ENCODE results near the gene SLC16A2. TPM values are rescaled to one million over a fixed set of nuclear protein-coding genes. Genes with fewer than 3 reads are reported as not detected.

SLC16A2 gene
- total RNA-seq, 4 donors from 2014 or later, result 0.99 to 6.7 (median 2.9) TPM

DNA sequence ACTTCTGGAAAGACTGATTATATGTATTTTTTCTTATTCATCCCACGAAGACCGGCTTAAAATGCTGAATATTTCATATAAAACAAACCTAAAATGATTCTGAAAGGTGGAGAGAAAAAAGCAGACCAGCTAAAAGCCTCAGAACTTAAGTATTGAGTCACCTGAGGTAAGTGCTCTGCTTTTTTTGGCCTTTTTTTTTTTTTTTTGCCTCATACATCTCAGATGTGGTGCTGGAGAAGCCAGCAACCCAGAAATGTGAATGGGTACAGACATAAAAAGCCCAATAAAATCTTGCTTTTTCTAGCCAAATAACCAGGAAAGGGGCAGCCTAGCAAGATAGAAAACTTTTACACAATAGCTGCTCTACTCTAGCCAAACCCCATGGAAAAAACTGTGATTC, 136.1 kb downstream of the SLC16A2 start:
- no peak for TF ChIP-seq POLR2A (IDR thresholded peaks at IDR 0.05)
- no peak for DNase-seq
- no peak overlapping the region for H3K4me3 ChIP-seq
- no peaks in the 10 kb centered on the region for H3K27me3 ChIP-seq
- no peak overlapping the region for H3K27ac ChIP-seq
- no peaks in the 10 kb centered on the region for H3K9me3 ChIP-seq
- no peaks in the 10 kb centered on the region for H3K36me3 ChIP-seq
- WGBS, 2 donors, result 62 to 86% methylated on average over 2 of the region's 2 CpGs
- intact Hi-C loops (cut with DNase I), result loop anchor here (10.0 kb wide), 1 partner anchor 173 kb away; no protein-coding TSS in a partner anchor
- no peaks in the 10 kb centered on the region for H3K4me1 ChIP-seq

DNA sequence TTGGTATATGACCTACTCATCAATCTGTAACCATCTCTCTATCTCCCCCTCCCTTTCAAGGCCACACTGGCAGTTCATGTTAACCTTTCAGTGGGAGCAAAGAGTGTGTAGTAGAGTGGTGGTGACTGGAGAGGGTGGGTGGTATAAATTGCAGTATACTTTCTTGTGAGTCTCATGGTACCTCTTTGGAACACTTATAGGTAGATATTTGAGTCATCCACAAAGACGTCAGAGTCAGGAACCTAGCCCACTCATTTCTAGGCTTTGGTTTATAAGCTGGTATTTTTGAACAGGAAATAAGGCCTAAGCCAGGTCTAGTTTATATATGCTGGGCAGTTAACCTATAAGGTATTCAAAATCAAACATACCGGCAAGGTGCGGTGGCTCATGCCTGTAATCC, 156.8 kb downstream of the SLC16A2 start:
- no peak overlapping the region for H3K4me3 ChIP-seq
- H3K27me3 ChIP-seq, result no peaks in the 10 kb centered on the region
- H3K36me3 ChIP-seq, result peaks cover 0 to 3% (median 0%) of the 10 kb centered on the region in 3 donors
- no peak overlapping the region for H3K27ac ChIP-seq
- DNase-seq, result no peak
- H3K4me1 ChIP-seq, result no peaks in the 10 kb centered on the region
- H3K9me3 ChIP-seq, result no peaks in the 10 kb centered on the region
- WGBS, 2 donors, result 88 to 100% methylated on average over 2 to 3 of the region's 3 CpGs
- intact Hi-C loops (cut with DNase I), result no loop called here
- TF ChIP-seq, protein P1, sequence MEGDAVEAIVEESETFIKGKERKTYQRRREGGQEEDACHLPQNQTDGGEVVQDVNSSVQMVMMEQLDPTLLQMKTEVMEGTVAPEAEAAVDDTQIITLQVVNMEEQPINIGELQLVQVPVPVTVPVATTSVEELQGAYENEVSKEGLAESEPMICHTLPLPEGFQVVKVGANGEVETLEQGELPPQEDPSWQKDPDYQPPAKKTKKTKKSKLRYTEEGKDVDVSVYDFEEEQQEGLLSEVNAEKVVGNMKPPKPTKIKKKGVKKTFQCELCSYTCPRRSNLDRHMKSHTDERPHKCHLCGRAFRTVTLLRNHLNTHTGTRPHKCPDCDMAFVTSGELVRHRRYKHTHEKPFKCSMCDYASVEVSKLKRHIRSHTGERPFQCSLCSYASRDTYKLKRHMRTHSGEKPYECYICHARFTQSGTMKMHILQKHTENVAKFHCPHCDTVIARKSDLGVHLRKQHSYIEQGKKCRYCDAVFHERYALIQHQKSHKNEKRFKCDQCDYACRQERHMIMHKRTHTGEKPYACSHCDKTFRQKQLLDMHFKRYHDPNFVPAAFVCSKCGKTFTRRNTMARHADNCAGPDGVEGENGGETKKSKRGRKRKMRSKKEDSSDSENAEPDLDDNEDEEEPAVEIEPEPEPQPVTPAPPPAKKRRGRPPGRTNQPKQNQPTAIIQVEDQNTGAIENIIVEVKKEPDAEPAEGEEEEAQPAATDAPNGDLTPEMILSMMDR (IDR thresholded peaks at IDR 0.05), result no peak
- TF ChIP-seq POLR2A (IDR thresholded peaks at IDR 0.05), result no peak

DNA sequence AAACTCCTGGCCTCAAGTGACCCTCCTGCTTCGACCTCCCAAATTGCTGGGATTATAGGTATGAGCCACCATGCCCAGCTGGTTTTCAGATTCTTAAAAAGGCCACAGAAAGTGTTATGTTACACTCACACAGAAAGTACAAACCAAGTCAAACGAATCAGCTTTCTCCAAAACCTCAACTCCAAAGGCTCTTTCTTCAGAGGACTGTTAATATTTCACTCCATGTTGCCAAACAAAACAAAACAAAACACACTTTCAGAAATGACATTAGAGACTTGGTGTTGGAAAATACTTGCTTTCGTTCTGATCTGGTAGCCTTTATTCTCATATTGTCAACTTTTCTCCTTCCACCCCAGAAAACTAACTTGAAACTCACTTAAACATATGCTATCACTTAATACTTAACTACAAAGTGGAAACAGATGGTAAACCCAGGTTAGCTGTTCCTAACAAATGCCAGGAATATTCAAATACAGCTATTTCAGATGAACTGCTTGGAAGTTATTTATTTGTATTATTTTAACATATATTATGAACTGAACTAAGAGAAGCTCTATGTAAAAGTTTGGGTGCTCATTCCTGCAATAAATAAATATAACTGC, 158.4 kb downstream of the SLC16A2 start:
- no peak for DNase-seq
- no peaks in the 10 kb centered on the region for H3K4me1 ChIP-seq
- H3K9me3 ChIP-seq, result no peaks in the 10 kb centered on the region
- TF ChIP-seq, protein P1 (IDR thresholded peaks at IDR 0.05), result no peak
- TF ChIP-seq POLR2A (IDR thresholded peaks at IDR 0.05), result no peak
- H3K27ac ChIP-seq, result no peak overlapping the region
- WGBS, 2 donors, result 35 to 66% methylated on average over 3 of the region's 3 CpGs
- H3K36me3 ChIP-seq, result peaks cover 0 to 12% (median 0%) of the 10 kb centered on the region in 3 donors
- intact Hi-C loops (cut with DNase I), result no loop called here
- no peak overlapping the region for H3K4me3 ChIP-seq
- no peaks in the 10 kb centered on the region for H3K27me3 ChIP-seq

Small RNA genes within 50 kb of the gene (small RNA-seq; reads per million reads assigned to genes)
- gene RN7SL790P, result 0 reads per million in 4 donors

Other genes with a start within 250 kb of the SLC16A2 start
- not detected for gene ZCCHC13, start 117.3 kb upstream of the SLC16A2 start, total RNA-seq
- 10 to 100 TPM; 13.6 to 28.8 (median 25.4) TPM for gene RLIM, start 193.1 kb downstream of the SLC16A2 start, total RNA-seq

All from esophagus squamous epithelium (tissue), 5 donors.